ENCODE measurements around the gene ATP6V1B1.

ATP6V1B1 gene

DNA sequence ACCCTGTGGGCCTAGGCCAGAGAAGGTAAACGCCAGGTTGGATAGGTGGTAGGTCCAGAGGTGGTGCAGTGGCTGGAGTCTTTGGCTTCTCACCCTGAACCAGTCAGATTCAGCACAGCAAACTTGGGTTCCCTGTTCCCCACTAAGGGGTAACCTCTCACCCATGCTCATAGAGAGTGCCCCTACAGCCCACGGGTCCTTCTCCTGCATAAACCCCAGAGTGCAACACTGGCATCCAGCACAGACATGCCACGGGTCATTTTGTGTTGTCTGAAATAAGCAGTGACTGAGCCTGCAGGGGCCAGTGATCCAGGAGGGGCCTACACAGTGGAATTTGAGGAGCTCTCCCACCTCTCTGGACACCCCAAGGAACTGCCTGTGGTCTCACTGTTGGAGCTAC, 40.5 kb upstream of the ATP6V1B1 start:
- H3K27ac ChIP-seq (ENCODE audit: low read length): no peak overlapping the region
- H2AFZ ChIP-seq (ENCODE audit: low read depth, low read length): no peak overlapping the region
- no peaks in the 10 kb centered on the region for H3K79me2 ChIP-seq (ENCODE audit: low read length)
- no peaks in the 10 kb centered on the region for H3K36me3 ChIP-seq (replicated peaks; ENCODE audit: low read depth, low read length)
- H3K9me3 ChIP-seq (ENCODE audit: insufficient read depth, low read length): no peaks in the 10 kb centered on the region
- no peak overlapping the region for H3K9ac ChIP-seq (ENCODE audit: low read length)
- TF ChIP-seq EZH2phosphoT487 (IDR thresholded peaks at IDR 0.05; ENCODE audit: low read depth): no peak
- TF ChIP-seq, protein P1, sequence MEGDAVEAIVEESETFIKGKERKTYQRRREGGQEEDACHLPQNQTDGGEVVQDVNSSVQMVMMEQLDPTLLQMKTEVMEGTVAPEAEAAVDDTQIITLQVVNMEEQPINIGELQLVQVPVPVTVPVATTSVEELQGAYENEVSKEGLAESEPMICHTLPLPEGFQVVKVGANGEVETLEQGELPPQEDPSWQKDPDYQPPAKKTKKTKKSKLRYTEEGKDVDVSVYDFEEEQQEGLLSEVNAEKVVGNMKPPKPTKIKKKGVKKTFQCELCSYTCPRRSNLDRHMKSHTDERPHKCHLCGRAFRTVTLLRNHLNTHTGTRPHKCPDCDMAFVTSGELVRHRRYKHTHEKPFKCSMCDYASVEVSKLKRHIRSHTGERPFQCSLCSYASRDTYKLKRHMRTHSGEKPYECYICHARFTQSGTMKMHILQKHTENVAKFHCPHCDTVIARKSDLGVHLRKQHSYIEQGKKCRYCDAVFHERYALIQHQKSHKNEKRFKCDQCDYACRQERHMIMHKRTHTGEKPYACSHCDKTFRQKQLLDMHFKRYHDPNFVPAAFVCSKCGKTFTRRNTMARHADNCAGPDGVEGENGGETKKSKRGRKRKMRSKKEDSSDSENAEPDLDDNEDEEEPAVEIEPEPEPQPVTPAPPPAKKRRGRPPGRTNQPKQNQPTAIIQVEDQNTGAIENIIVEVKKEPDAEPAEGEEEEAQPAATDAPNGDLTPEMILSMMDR (IDR thresholded peaks at IDR 0.05; ENCODE audit: low read depth, low read length): no peak
- H3K4me2 ChIP-seq (ENCODE audit: low read length): no peak overlapping the region
- H4K20me1 ChIP-seq (ENCODE audit: insufficient read depth, low read length): no peaks in the 10 kb centered on the region
- no peak overlapping the region for H3K4me3 ChIP-seq (ENCODE audit: low read length)
- no peaks in the 10 kb centered on the region for H3K4me1 ChIP-seq (ENCODE audit: low read length)
- peaks cover 11% of the 10 kb centered on the region; the same call in 1 of the 2 replicates for H3K27me3 ChIP-seq (ENCODE audit: low read depth, low read length)

DNA sequence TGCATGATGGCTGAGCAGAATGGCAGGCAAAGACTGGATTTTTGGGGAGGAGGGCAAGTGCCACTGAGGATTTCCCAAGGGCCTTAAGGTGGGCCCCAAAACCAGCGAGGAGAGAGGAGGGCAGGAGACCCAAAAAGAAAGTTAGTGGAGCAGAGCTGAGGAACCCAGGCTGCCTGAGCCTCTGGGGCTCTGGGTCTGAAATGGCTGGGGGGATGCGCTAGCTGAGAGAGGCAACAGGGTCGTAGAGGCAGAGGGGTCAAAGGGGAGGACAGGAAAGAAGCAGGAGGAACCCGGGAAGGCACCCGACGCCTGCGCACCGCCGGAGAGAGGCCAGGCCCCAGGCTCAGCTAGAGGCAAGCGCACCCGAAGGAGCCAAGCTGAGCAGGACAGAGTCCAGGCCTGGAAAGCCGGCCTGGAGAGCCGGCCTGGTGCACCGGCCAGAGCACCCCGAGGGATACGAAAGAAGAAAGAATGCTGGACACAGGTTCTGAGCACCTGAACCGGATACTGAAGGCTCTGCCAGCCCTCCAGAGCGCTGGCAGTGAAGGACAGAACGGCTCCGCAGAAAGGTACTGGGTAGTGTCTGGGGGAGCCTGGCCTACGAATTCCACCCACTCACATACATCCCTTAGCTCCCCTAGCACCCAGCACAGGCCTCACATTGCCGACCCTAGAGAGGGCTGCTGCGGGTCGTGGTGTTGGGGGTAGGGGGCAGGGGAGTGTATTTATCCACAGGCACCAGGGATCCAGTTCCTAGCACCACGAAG, 39.5 kb upstream of the ATP6V1B1 start:
- H3K79me2 ChIP-seq (ENCODE audit: low read length): no peaks in the 10 kb centered on the region

DNA sequence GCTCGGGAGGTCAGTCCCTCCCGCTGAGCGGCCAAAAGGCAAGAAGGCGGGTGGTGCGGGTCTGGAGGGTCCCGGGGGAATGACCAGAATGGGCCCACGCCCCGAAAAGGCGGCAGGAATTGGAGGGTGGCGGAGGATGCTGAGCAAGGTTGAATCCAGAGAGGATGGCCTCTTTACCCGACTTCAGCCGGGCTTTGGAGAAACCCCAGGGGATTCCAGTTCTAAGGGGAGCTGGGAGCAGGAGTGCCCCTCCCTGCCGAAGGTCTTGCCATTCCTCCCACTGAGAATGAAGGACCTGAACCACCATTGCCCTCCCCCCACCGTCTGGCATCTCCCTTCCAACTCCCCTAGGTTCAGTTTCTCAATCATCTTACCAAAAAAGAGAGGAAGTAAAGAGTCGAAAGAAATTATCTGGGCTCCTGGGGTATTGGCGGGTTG, 38.9 kb upstream of the ATP6V1B1 start:
- Histone ChIP-seq H3K79me2 (ENCODE audit: low read length) (no peaks in the 10 kb centered on the region), H3K4me3 (ENCODE audit: low read length) (no peak overlapping the region), H2AFZ (ENCODE audit: low read depth, low read length) (no peak overlapping the region), H3K9ac (ENCODE audit: low read length) (no peak overlapping the region), H4K20me1 (ENCODE audit: insufficient read depth, low read length) (no peaks in the 10 kb centered on the region), H3K36me3 (replicated peaks; ENCODE audit: low read depth, low read length) (no peaks in the 10 kb centered on the region), H3K9me3 (ENCODE audit: insufficient read depth, low read length) (no peaks in the 10 kb centered on the region), H3K27me3 (ENCODE audit: low read depth, low read length) (peaks cover 11% of the 10 kb centered on the region; the same call in 1 of the 2 replicates), H3K27ac (ENCODE audit: low read length) (no peak overlapping the region), H3K4me2 (ENCODE audit: low read length) (no peak overlapping the region), H3K4me1 (ENCODE audit: low read length) (no peaks in the 10 kb centered on the region)
- no peak for TF ChIP-seq EZH2phosphoT487 (IDR thresholded peaks at IDR 0.05; ENCODE audit: low read depth)
- TF ChIP-seq, protein P1 (IDR thresholded peaks at IDR 0.05; ENCODE audit: low read depth, low read length): no peak

More for the DNA sequence above, 39.5 kb upstream of the ATP6V1B1 start:
- Histone ChIP-seq H3K9me3 (ENCODE audit: insufficient read depth, low read length) (no peaks in the 10 kb centered on the region), H3K27me3 (ENCODE audit: low read depth, low read length) (peaks cover 11% of the 10 kb centered on the region; the same call in 1 of the 2 replicates), H3K9ac (ENCODE audit: low read length) (no peak overlapping the region), H3K4me2 (ENCODE audit: low read length) (no peak overlapping the region), H2AFZ (ENCODE audit: low read depth, low read length) (no peak overlapping the region), H3K4me3 (ENCODE audit: low read length) (no peak overlapping the region), H4K20me1 (ENCODE audit: insufficient read depth, low read length) (no peaks in the 10 kb centered on the region), H3K27ac (ENCODE audit: low read length) (no peak overlapping the region), H3K36me3 (replicated peaks; ENCODE audit: low read depth, low read length) (no peaks in the 10 kb centered on the region), H3K4me1 (ENCODE audit: low read length) (no peaks in the 10 kb centered on the region)
- TF ChIP-seq, protein P1 (IDR thresholded peaks at IDR 0.05; ENCODE audit: low read depth, low read length): no peak
- TF ChIP-seq EZH2phosphoT487 (IDR thresholded peaks at IDR 0.05; ENCODE audit: low read depth): no peak

DNA sequence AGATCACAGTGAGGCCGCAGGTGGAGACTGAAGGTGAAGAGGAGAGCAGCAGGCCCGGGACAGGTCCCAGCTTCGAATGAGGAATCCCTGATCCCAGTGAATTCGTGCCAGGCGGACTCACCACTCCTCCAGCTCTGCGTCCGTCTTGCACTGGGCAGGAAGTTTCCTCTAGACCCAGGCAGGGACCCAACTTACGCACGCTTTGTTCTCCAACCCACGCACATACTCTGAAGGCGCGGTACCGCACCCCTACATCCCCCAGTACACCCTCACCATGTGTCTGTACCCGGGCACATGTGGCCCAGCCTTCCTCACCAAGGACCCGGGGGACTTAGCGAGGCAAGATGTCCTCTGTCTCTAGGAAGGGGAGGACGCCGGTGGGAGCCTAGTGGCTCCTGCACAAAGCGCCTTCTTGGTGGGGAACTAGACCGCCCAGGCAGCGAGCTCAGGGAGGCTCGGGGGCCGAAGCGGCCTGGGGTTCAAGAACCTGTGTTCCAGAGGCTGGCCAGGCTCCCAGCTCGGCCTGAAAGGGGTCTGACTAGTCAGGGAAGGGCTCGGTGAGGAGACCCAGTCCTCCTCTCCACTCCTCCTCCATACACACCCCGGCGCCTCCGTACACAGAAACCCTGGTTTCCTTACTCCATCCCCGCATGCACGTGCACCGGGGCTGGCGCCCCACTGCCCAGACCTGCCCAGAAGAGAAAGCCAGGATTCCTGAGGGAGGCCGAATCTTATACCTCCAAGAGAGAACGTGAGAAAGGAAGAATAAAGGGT, 38.3 kb upstream of the ATP6V1B1 start:
- H3K9me3 ChIP-seq (ENCODE audit: insufficient read depth, low read length): no peaks in the 10 kb centered on the region
- H3K27me3 ChIP-seq (ENCODE audit: low read depth, low read length): peaks cover 11% of the 10 kb centered on the region; the same call in 1 of the 2 replicates
- H3K4me1 ChIP-seq (ENCODE audit: low read length): no peaks in the 10 kb centered on the region
- H3K27ac ChIP-seq (ENCODE audit: low read length): no peak overlapping the region
- H3K79me2 ChIP-seq (ENCODE audit: low read length): no peaks in the 10 kb centered on the region
- no peak overlapping the region for H3K9ac ChIP-seq (ENCODE audit: low read length)
- no peak overlapping the region for H3K4me2 ChIP-seq (ENCODE audit: low read length)
- no peak for TF ChIP-seq EZH2phosphoT487 (IDR thresholded peaks at IDR 0.05; ENCODE audit: low read depth)
- TF ChIP-seq, protein P1 (IDR thresholded peaks at IDR 0.05; ENCODE audit: low read depth, low read length): no peak
- no peaks in the 10 kb centered on the region for H3K36me3 ChIP-seq (replicated peaks; ENCODE audit: low read depth, low read length)
- H2AFZ ChIP-seq (ENCODE audit: low read depth, low read length): no peak overlapping the region
- no peak overlapping the region for H3K4me3 ChIP-seq (ENCODE audit: low read length)
- no peaks in the 10 kb centered on the region for H4K20me1 ChIP-seq (ENCODE audit: insufficient read depth, low read length)

Measured in OCI-LY3 (cell line).